Cortex of kidney (tissue), 1 donor: ENCODE results near the gene SPNS1.
"Not testable (repeated sequence)": the region's sequence is repeated elsewhere in the genome, so short reads cannot be mapped to it uniquely, and the experiment has no call there.

Experiments
- DNase-seq: peaks from one replicate; lab custom pipeline; 2025; lab: John Stamatoyannopoulos, UW

SPNS1 gene

DNA sequence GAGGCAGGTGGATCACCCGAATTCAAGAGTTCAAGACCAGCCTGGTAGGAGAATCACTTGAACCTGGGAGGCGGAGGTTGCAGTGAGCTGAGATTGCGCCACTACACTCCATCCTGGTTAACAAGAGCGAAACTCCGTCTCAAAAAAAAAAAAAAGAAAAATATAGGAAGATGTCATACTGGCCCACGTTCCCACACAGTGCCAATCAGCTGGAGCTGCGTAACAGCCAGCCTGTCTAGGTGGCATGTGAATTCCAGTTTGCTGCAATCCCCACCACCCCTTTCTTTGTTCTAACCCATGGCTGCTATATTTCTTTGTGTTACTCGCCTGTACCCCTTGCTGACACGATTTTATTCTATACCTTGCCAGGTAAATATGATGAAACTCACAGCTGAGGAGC, 16.4 kb upstream of the SPNS1 start:
- no peak for DNase-seq

DNA sequence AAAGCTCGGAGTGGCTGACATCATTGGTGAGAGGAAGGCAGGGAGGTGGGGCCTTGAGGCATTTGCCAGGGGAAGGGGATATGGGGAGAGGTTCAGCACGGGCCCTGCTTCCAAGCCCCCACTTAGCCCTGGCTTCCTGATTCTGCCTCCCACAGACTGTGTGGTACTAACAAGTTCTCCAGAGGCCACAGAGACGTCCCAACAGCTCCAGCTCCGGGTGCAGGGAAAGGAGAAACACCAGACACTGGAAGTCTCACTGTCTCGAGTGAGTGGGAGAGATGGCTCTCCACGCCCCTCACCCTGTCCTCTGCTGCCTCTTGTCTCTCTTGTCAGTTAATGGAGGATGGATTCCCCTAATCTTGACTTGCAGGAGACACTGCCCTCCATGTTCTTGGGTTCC, 15.7 kb upstream of the SPNS1 start:
- DNase-seq: no peak

DNA sequence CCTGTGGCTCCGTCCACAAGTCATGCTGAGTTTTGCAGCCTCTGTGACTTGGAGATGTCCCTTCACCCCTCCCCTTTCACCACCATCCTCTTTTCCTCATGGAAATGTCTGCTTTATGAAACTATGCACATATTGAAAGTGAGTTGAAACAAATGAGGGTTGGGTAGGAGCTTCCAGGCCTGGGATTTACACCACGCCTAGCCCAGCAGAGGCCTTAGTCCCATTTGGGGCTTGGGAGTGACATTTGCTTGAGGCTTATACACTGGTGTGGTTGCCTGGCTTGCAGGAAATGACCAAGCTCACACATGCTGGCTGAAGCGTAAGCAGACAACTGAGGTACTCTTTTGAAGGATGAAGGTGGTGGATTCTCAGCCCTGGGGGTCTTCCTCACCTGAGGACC, 10.5 kb upstream of the SPNS1 start:
- no peak for DNase-seq

DNA sequence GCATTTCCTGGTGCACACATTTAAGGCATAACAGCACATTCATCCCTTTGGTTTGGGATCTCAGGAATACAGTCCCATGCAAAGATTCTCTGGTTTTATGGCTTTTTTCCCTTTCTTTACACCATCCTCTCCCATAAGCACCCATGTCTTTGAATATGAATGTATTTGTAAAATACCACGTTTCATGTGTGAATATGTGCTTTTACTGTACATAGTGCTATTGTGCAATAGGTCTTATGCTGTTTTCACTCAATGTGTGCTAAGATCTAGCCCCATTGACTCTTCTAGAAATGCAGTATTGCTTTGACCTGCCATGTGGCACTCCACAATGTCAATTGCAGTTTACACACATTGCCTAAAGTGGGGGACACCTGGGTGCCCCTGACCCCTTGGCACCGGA, 10.1 kb upstream of the SPNS1 start:
- no peak for DNase-seq

DNA sequence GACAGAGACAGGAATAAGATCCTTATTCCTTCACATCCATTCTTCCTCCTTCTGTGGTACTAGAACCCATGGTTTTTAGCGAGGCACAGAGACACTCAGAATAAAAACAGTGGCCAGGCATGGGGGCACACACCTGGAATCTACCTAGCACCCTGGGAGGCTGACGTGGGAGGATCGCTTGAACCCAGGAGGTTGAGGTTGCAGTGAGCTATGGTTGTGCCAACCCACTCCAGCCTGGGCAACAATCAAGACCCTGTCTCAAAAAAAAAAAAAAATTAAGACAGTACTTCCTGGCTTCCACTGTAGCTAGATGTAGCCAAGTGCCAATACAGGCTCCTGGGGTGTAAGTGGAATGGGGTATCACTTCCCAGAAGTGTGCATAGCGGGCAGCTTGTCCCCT, 7.4 kb upstream of the SPNS1 start:
- DNase-seq: no peak

DNA sequence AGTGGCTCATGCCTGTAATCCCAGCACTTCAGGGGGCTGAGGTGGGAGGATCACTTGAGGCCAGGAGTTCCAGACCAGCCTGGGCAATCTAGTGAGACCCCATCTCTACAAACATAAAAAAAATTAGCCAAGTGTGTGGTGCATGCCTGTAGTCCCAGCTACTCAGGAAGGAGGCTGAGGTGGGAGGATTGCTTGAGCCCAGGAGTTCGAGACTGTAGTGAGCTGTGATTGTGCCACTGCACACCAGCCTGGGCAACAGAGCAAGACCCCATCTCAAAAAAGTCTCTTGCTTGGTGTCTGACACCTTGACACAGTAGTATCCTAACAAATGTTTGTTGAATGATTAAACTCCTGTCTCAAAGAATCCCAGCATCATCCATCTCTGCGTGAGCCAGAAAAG, 4.9 kb upstream of the SPNS1 start:
- DNase-seq: not testable (repeated sequence)

DNA sequence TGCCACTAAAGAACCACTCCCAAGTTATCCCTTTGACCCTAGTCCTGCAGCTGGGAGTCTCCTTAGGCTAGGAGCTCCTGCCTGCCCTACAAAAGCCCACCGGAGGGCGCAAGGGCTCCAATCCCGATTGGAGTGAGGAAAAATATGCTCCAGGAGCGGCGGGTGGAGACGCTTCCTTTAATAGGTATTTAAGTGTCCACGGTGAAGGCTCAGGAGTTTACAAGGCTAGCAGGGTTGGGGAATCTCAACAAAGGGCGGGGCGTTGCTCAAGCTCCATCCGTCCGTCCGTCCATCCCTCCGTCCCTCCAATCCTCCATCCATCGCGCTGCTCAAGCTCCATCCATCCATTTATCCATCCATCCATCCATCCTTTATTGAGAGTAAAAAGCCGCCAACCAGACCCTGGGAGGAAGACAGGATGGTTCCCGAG, 556 bp upstream of the SPNS1 start:
- DNase-seq: no peak

DNA sequence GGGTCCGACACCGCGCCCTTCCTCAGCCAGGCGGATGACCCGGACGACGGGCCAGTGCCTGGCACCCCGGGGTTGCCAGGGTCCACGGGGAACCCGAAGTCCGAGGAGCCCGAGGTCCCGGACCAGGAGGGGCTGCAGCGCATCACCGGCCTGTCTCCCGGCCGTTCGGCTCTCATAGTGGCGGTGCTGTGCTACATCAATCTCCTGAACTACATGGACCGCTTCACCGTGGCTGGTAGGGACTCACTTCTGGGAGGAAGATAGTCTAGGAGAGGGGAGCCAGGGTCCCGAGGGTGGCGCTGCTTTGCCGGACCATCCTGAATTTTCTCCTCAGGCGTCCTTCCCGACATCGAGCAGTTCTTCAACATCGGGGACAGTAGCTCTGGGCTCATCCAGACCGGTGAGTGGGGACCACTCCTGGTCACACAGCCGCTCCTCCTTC, 601 bp downstream of the SPNS1 start:
- no peak for DNase-seq

DNA sequence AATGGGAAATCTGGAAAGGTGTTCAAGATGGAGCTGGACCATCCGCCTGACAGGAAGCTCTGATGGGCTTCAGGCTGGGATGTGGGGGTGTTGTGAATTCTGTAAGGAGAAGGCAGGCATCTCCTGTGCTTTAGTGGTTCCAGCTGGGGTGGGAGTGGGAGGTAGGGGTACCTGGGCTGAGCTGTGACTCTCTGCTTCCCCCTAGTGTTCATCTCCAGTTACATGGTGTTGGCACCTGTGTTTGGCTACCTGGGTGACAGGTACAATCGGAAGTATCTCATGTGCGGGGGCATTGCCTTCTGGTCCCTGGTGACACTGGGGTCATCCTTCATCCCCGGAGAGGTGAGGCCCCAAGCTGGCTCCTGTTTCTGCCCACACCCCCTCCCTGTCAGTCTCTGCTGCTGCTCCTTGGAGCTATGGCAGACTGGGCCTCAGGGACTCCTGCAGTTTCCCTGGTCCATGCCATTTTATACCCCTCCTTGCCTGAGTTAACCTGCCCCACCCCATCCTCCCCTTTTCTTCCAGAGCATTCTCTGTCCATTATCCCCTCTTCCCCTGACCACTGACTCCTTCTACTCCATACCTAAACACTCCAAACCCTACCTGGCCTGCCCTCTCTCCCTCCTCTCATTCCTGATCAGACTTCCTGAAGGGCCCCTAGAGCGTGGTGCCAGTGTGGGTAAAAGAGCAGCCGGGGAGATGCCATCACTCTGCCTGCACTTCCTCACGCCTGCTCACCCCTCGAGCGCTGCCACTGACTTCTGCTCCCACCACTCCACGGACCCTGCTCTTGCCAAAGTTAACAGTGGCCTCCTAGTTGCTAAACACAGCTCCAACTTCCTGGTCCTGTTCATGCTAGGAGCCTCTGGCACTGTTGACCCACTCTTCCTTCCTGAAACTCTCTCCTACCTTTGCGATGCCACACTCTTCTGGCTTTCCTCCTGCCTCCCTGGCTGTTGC, 3.4 kb downstream of the SPNS1 start:
- no peak for DNase-seq

DNA sequence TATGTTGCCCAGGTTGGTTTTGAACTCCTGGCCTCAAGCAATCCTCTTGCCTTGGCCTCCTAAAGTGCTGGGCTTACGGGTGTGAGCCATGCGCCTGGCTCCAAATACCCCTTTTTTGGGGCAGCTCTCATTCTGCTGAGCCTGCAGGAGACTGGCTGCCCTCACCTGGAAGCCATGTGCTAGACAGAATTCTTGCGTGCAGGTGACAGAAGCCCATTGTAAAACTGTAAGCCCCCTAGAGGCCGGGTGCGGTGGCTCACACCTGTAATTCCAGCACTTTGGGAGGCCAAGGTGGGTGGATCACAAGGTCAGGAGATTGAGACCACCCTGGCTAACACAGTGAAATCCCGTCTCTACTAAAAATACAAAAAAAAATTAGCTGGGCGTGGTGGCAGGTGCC, 5.8 kb downstream of the SPNS1 start:
- DNase-seq: not testable (repeated sequence)

DNA sequence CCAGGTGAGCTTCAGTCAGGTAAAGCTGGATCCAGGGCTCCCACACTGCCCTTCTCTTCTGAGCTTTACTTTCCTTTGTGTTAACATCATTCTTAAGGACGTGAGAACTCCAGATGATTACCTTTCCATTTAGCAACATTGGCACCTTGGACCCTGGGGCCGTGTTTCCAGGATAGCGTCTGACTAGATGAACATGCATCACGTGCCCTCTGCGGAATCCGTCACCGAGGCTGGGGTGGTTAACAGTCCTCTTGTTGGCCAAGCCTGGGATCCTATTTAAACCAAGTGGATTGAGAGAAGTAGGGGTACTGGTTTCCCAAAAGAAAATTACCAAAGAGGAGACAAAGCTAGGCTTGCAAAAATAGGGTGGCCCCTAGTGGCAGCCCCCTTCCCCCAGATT, 6.4 kb downstream of the SPNS1 start:
- DNase-seq: no peak

DNA sequence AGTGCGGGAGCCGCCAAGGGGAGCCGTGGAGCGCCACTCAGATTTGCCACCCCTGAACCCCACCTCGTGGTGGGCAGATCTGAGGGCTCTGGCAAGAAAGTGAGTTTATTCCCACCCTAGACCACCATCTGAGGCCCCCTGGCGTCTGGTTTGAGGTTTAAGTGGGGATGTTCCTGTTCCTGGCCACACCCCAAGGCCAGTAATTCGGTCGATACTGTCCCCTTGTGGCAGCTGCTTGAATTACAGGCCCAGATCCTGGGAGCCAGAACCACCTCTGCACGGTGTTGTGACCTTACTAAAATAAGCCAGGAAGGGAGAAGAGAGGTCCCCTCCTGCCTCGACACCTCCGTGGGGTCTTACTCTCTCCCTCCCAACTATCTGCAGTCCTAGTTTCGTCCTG, 6.9 kb downstream of the SPNS1 start:
- no peak for DNase-seq

DNA sequence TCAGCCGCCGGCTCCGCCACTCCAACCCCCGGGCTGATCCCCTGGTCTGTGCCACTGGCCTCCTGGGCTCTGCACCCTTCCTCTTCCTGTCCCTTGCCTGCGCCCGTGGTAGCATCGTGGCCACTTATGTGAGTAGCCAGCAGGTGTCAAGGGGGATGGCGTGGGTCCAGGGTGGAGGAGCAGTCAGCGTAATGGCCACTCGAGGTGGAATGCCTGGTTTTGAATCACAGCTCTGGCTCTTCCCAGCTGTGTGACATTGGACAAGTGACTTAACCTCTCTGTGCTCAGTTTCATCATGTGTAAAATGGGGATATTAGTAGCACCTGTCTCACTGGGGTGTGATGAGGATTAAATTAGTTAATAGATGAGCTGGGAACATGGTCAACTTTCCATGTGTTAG, 7.8 kb downstream of the SPNS1 start:
- no peak for DNase-seq

DNA sequence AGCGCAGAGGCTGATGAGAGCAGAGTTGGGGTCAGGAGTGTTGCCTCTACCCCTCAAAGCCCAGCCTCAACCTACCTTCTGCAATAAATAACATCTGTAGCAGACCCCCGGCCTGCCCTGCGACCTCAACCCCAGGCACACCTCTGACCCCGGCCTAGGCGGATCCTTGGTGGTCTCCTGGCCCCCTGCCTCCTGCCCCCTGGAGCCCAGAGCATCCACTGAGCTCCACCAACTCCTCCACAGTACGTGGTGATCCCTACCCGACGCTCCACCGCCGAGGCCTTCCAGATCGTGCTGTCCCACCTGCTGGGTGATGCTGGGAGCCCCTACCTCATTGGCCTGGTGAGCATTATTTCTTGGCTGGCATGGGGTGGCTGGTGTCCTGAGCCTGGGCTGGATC, 8.4 kb downstream of the SPNS1 start:
- no peak for DNase-seq

DNA sequence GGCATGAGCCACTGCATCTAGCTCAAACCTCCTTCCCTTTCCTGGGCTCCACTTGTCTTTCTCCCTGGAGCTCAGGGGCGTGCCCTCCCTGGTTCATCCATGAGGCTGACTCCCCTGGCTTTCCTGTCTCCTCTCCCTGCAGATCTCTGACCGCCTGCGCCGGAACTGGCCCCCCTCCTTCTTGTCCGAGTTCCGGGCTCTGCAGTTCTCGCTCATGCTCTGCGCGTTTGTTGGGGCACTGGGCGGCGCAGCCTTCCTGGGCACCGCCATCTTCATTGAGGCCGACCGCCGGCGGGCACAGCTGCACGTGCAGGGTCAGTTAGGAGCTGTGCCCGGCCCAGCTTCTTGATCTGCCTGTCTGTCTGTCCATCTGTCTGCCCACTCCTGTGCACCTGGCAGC, 9.1 kb downstream of the SPNS1 start:
- DNase-seq: no peak

DNA sequence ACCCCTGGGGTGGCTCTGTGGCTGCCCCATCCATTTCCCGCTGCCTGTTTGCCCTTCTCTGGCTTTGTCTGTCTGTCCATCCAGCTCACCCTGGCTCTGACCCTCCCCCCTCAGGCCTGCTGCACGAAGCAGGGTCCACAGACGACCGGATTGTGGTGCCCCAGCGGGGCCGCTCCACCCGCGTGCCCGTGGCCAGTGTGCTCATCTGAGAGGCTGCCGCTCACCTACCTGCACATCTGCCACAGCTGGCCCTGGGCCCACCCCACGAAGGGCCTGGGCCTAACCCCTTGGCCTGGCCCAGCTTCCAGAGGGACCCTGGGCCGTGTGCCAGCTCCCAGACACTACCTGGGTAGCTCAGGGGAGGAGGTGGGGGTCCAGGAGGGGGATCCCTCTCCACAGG, 9.5 kb downstream of the SPNS1 start:
- DNase-seq: no peak

DNA sequence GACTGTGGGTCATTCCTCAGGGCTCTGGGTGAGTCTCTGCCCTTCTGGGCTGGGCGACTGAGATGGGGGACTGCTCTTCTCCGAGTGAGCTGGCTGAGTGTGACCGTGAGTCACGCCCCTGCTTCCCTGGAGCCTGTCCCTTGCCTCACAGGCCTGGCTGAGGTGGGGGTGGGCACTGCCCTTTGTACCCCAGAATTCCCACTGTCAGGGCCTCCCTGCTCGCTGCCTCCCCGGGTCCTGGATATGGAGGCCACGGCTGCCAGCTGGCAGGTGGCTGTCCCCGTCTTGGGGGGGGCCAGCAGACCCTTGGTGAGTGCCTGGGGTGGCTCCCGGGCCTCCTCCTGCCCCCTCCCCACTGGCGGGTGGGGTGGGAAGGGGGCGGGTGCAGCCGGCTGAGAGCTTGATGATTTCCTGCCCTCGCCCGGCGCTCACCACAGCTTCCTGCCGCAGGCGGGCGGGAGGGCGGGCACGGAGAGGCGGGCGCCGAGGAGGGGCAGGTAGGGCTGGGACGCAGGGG, 10.1 kb downstream of the SPNS1 start, which contains the start of gene LAT:
TSS of gene LAT (plus strand) at position 434 of the 517 bp plus-strand sequence. CDS start 366 bp downstream, outside the sequence.
- no peak for DNase-seq

DNA sequence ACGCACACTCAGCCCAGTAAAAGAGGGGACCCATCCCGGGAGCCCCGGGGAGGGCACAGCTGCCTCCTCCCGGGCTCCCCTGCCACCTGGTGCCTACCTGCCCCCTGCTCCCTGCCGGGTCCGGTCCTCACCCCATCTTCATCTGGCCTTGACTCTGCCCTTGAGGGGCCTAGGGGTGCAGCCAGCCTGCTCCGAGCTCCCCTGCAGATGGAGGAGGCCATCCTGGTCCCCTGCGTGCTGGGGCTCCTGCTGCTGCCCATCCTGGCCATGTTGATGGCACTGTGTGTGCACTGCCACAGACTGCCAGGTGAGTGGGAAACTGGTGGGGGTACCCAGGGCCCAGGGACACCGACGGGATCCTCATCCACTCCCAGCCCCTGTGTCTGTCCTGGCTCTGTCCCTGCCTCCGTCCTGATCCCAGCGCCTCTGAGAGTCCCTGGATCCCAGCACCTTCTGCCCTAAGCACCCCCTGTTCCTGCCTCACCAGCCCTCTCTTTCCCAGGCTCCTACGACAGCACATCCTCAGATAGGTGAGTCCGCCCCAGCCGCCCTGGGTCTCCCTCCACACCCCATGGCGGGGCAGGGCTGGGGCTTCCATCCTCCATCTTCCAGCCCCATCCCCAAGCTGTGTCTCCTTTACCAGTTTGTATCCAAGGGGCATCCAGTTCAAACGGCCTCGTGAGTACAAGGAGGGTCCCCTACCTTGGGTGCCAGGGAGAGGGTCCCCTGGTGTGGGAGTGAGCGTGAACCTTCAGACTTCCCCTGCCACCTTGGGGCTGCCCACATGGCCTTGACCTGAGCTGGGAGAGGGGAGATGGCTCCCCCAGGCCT, 10.8 kb downstream of the SPNS1 start:
- no peak for DNase-seq

DNA sequence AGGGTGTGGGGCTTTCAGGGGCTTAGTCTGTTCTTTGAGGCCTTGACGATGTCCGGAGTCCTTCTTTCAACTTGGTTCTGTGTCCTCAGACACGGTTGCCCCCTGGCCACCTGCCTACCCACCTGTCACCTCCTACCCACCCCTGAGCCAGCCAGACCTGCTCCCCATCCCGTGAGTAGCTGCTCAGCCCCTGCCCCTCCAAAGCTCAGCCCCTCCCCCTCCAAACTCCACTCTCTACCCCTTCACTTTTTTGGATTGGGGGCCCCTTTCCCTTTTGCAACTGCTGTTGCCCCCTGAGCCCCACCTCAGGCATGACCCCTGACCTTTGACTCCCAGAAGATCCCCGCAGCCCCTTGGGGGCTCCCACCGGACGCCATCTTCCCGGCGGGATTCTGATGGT, 11.5 kb downstream of the SPNS1 start:
- DNase-seq: no peak

DNA sequence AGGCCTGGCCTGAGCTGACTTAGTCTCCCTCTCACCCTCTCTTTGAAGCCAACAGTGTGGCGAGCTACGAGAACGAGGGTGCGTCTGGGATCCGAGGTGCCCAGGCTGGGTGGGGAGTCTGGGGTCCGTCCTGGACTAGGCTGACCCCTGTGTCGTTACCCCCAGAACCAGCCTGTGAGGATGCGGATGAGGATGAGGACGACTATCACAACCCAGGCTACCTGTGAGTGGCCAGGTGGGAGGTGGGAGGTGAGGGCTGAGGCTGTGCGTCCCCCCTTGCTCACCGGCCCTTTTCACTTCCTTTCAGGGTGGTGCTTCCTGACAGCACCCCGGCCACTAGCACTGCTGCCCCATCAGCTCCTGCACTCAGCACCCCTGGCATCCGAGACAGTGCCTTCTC, 11.9 kb downstream of the SPNS1 start:
- no peak for DNase-seq

DNA sequence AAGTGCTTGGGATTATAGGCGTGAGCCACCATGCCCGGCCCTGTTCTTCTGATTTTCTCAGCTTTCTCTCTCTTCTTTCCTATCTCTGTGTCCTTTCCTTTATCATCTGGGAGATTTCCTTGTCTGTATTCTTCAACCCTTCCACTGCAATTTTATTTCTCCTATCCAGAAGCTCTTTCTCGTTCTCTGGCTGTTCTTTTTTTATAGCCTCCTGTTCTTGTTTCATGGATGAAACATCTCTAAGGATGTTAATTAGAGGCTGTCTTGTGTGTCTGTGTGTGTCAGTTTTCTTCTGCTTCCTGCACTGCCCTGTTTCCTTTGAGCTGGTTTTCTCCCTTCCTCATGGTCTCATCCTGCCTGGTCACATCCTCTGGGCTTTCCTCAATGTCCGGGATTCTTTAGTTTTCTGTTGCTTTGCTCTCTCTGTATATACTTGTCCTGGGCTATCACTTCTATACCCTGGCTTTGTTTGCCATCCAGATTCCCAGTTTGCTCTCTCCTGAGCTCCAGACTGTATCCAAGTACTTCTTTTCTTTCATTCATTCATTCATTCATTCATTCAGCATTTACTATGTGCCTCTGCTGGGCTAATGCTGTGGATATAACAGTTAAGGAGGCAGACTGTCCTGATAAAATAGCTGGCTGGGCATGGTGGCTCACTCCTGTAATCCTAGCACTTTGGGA, 12.7 kb downstream of the SPNS1 start:
- DNase-seq: no peak

DNA sequence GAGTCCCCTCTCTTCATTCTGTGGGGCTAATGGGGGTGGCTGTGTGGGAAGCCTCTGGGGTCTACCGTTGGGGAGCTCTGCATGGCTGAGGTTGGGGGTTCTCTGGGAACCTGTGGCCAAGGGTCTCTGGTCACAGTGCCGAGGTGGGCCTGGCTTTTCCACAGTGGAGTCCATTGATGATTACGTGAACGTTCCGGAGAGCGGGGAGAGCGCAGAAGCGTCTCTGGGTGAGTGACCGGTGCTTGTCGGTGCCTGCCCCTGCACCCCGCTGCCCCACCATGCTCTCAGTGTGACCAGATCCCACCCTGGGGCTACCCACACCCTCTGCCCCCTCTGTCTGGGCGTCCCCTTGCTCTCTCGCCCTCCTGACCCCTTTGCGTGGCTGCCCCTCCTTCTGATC, 14.8 kb downstream of the SPNS1 start:
- no peak for DNase-seq
